Mononuclear cell (primary cell): ENCODE results near the gene EPB41L4A. TPM values are rescaled to one million over a fixed set of nuclear protein-coding genes. Genes with fewer than 3 reads are reported as not detected.

ENCODE experiments used
- H3K27me3 ChIP-seq: 2 replicates; pipeline ENCODE4 v1.6.0; 2011; ENCODE audit warnings: low read length, control low read depth; ENCODE audit not compliant: insufficient read depth
- H3K4me1 ChIP-seq: 2 replicates; pipeline ENCODE4 v1.5.1; 2011; ENCODE audit warnings: mild to moderate bottlenecking, low read length, control low read depth; ENCODE audit not compliant: insufficient read depth
- H3K4me3 ChIP-seq: 2 replicates; pipeline ENCODE4 v1.5.1; 2011; ENCODE audit warnings: mild to moderate bottlenecking, low read length, moderate library complexity
- H3K9me3 ChIP-seq: 2 replicates; pipeline ENCODE4 v1.5.1; 2011; ENCODE audit warnings: low read depth, mild to moderate bottlenecking, control low read depth, low read length
- total RNA-seq: library from RNA; depleted of rRNA; stranded (reverse); fragments of >200 nt; gene quantifications from one replicate; pipeline ENCODE4 v1.2.3, GENCODE V29; 2012

The EPB41L4A gene
- total RNA-seq, 1 donor, result 3.4 TPM

DNA sequence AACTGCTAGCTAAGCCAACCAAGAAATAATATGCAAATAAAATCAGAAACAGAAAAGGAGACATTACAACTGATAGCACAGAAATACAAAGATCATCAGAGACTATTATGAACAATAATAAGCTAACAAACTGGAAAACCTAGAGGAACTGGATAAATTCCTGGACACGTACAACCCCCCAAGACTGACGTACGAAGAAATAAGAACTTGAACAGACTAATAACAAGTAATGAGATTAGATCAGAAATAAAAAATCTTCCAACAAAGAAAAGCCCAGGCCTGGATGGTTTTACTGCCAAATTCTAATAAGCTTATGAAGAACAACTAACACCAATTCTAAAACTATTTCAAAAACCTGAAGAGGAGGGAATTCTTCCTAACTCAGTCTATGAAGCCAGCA, 67.9 kb downstream of the EPB41L4A start:
- Histone ChIP-seq H3K4me3 (no peak overlapping the region), H3K27me3 (no peaks in the 10 kb centered on the region), H3K9me3 (no peaks in the 10 kb centered on the region), H3K4me1 (no peaks in the 10 kb centered on the region)

- no peaks in the 10 kb centered on the region for H3K27me3 ChIP-seq
- no peak overlapping the region for H3K4me3 ChIP-seq
- H3K9me3 ChIP-seq, result no peaks in the 10 kb centered on the region
- H3K4me1 ChIP-seq, result no peaks in the 10 kb centered on the region
Observed at GRCh38 chr5:112350626-112351025, 68.5 kb downstream of the EPB41L4A start.

GRCh38 chr5:112349371-112349770, 69.7 kb downstream of the EPB41L4A start:
- Histone ChIP-seq H3K9me3 (no peaks in the 10 kb centered on the region), H3K27me3 (no peaks in the 10 kb centered on the region), H3K4me3 (no peak overlapping the region), H3K4me1 (no peaks in the 10 kb centered on the region)

- no peaks in the 10 kb centered on the region for H3K9me3 ChIP-seq
- H3K4me1 ChIP-seq, result no peaks in the 10 kb centered on the region
- H3K4me3 ChIP-seq, result no peak overlapping the region
- H3K27me3 ChIP-seq, result no peaks in the 10 kb centered on the region
Observed at GRCh38 chr5:112348915-112349314, 70.2 kb downstream of the EPB41L4A start.

DNA sequence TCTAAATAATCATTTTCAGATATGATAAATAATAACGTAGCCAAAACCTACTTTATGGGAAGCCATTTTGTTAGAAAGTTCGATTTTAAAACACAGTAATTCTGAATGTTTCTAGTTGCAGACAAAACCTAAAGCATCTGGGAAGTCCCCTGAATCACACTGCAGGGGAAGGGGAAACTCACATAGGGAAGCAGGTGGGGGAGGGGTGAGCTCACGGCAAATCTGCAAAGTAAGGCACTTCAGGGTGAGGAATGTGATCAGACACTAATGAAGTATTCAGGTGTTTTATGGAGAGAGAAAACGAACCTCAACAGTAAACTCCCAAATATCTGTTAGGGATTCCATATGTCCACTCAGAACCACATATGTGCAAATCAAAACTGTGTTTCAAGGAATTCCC, 70.7 kb downstream of the EPB41L4A start:
- H3K9me3 ChIP-seq, result no peaks in the 10 kb centered on the region
- H3K4me3 ChIP-seq, result no peak overlapping the region
- H3K4me1 ChIP-seq, result no peaks in the 10 kb centered on the region
- no peaks in the 10 kb centered on the region for H3K27me3 ChIP-seq

GRCh38 chr5:112346411-112347044, 72.5 kb downstream of the EPB41L4A start:
- Histone ChIP-seq H3K4me1 (no peaks in the 10 kb centered on the region), H3K27me3 (no peaks in the 10 kb centered on the region), H3K4me3 (no peak overlapping the region), H3K9me3 (no peaks in the 10 kb centered on the region)

DNA sequence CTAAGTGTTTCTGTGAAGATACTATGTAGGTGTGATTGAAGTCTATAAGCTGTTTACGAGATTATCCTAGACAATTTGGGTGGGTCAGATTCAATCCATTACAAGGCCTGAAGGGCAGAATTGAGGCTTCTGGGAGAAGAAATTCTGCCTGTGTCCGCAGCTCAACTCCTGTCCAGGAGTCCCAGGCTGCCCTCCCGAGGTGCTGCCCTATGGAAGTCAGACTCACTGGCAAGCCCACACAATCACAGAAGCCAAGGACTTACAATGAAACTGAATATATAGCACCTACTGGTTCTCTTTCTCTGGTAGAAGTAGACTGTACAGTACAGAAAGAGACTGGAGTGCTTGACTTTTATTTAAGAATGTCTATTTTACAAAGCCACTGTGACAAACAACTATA, 74.5 kb downstream of the EPB41L4A start:
- Histone ChIP-seq H3K9me3 (no peaks in the 10 kb centered on the region), H3K27me3 (no peaks in the 10 kb centered on the region), H3K4me3 (no peak overlapping the region), H3K4me1 (no peaks in the 10 kb centered on the region)

DNA sequence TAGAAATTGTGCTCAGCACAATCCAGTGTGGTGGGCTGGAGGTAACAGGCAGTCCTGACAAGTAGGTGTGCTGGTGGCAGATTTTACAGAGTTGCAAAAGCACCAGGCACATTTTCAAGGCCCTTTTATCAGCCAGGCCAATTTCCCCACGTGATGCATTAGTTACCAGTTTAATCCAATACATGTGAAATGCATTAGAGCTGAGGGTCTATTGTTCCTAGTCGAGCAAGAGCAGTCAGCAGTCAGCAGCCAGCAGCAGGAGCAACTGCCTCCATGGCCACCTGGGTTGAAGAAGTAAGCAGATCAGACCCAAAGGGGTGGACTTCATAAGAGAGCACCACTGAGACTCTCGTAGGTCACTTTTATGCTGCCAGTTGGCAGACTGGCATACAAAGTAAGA, 76.7 kb downstream of the EPB41L4A start:
- no peaks in the 10 kb centered on the region for H3K4me1 ChIP-seq

DNA sequence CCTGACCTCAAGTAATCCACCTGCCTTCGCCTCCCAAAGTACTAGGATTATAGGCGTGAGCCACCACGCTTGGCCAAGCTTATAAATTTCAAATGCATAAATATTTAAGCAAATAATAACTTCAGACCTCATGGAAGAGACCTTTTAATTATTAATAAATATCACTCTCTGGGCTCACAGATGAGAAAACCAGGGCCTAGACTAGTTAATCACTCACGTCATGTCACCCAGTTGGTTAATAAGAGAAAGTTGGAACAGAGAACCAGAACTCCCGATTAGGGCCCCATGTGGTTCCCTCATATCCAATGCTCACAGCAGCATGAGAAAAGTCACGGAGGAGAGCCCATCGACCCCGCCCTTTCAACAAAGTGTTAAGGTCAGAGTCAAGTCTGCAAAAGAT, 79.3 kb downstream of the EPB41L4A start:
- no peaks in the 10 kb centered on the region for H3K27me3 ChIP-seq
- no peaks in the 10 kb centered on the region for H3K4me1 ChIP-seq
- no peaks in the 10 kb centered on the region for H3K9me3 ChIP-seq
- H3K4me3 ChIP-seq, result no peak overlapping the region

More for the DNA sequence above, 76.7 kb downstream of the EPB41L4A start:
- Histone ChIP-seq H3K27me3 (no peaks in the 10 kb centered on the region), H3K9me3 (no peaks in the 10 kb centered on the region), H3K4me3 (no peak overlapping the region)

DNA sequence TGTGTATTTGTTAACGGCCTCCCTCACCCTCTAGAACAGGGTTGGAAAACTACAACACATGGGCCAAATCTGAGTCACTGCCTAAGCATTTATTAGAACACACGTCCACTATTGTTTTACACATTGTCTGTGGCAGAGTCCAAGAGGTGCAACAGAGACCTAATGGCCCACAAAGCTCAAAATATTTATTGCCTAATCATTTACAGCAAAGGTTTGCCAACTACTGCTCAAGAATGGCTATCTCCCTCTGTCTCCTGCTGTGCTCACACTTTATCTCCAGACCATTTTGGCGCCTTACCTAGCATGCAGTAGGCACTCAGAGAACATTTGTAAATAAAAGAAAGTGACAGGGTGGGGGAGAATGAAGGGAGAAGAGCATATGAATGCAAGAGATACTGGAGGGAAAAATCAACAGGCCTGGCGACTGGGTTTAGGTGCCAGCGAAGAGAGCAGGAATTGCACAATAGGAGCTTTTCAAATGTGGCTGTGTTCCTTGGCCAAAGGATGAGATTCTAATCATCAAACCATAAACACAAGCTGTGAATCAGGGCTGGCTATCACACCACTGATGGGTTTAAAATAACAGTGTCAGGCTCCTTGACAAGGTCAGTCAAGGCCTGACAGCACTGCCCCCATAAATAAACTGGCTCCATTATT, 80.3 kb downstream of the EPB41L4A start:
- Histone ChIP-seq H3K9me3 (no peaks in the 10 kb centered on the region), H3K4me3 (no peak overlapping the region), H3K27me3 (no peaks in the 10 kb centered on the region), H3K4me1 (no peaks in the 10 kb centered on the region)

GRCh38 chr5:112333331-112333781, 85.7 kb downstream of the EPB41L4A start:
- Histone ChIP-seq H3K4me3 (no peak overlapping the region), H3K4me1 (peaks cover 5% of the 10 kb centered on the region), H3K9me3 (no peaks in the 10 kb centered on the region), H3K27me3 (no peaks in the 10 kb centered on the region)

GRCh38 chr5:112331892-112332291, 87.2 kb downstream of the EPB41L4A start:
- Histone ChIP-seq H3K9me3 (no peaks in the 10 kb centered on the region), H3K4me3 (no peak overlapping the region), H3K4me1 (peaks cover 5% of the 10 kb centered on the region), H3K27me3 (no peaks in the 10 kb centered on the region)

DNA sequence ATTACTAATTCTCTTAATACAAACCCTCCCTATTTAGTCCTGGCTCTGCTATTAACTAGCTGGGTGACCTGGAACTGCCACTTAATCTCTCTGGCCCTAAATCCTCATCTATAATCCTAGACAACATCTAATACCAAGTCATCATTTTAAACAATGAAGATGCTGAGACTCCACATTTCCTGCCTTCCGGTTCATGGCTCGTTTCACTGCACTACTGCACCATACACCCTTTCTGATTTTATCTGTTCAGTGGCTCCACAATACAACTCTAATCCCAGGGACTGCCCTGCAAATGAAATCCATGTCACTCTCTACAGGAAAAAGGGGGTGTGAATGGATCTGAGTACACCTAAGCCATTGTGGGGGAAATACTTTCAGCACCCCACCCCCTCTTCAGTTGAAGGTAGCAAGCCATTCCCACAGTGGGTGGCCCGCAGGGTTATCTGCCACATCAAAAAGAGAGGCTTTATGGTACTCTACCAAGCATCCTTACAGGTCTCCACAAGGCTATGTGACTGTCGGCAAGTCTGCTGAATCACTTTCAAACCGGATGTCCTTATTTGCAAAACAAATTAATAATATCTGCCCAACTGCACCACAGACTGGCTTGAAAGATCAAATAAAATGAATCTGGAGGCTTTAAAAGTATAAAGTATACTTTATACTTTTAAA, 89.5 kb downstream of the EPB41L4A start:
- Histone ChIP-seq H3K27me3 (no peaks in the 10 kb centered on the region), H3K4me3 (no peak overlapping the region), H3K4me1 (peaks cover 5% of the 10 kb centered on the region), H3K9me3 (no peaks in the 10 kb centered on the region)

GRCh38 chr5:112323166-112323565, 95.9 kb downstream of the EPB41L4A start:
- Histone ChIP-seq H3K9me3 (no peaks in the 10 kb centered on the region), H3K27me3 (no peaks in the 10 kb centered on the region), H3K4me3 (no peak overlapping the region), H3K4me1 (no peaks in the 10 kb centered on the region)

DNA sequence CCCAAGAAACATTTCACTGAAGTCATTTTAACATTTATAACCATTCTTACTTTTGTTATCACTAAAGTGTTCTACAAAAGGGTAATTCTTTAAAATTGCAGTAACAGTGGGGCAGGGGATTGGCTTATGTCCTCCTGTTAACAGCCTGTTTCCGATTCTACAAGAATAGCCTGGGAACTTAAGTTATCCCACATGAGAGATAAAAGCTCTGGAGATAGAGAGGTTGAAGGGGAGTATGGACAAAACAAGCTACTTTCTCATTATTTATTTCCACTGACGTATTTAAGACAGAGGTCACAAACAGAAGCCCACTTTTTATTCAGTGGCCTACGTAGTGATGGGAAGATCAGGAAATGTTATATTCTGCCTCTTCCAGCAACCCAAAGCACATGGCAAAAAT, 98.7 kb downstream of the EPB41L4A start:
- Histone ChIP-seq H3K9me3 (no peaks in the 10 kb centered on the region), H3K4me3 (no peak overlapping the region), H3K27me3 (no peaks in the 10 kb centered on the region), H3K4me1 (no peaks in the 10 kb centered on the region)
